GM12892 (cell line): ENCODE results near the gene DOK1.

Source experiments
- DNase-seq: peaks from one replicate; pipeline ENCODE4 v3.0.0; 2011; ENCODE audit not compliant: insufficient read length
- FAIRE-seq: peaks from 2 replicates; lab custom pipeline; 2011; peaks lifted over from hg19 to GRCh38; lab: Jason Lieb, UNC
- POLR2A ChIP-seq: IDR thresholded peaks from 2 replicates; pipeline ENCODE4 v1.6.1; 2011; ENCODE audit warnings: low read depth, low read length, control low read depth
- POLR2AphosphoS5 ChIP-seq: IDR thresholded peaks from 2 replicates; pipeline ENCODE4 v1.6.1; 2011; ENCODE audit warnings: low read depth, low read length, control low read depth
- TAF1 ChIP-seq: IDR thresholded peaks from 2 replicates; pipeline ENCODE4 v1.6.1; 2011; ENCODE audit warnings: low read depth, mild to moderate bottlenecking, control low read depth, low read length, borderline replicate concordance

Gene DOK1

DNA sequence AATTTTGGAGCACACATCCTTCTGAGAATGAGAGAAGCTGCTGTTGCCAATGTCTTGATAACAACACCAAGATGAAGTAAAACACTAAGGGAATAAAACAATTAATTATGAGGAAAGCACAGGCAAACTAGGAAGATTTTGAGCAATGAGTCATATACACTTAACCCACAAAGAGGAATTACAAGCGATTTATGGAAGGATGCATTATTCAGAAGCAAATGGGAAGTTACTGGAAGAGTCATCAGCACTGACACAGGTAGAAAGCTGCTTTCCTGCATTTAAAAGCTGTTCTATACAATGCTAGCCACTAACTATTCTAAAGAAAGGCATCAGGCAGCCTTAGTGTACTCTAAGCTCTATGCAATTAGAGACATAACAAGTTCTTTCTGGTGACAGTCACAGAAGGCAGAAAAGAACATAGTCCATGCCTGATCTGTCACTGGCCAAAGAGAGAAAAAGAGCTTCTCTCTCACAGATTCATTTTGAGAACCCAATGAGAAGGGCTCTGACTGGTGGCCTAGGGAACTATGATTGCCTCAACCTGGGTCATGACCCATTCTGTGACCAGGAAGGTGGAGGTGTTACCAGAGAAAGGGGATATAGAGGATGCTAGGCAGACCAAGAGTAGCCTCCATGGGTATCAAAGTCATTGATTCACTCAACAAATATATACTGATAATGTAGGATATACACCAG is 48.2 kb downstream of the DOK1 start:
- DNase-seq = no peak
- no peak for TF ChIP-seq POLR2AphosphoS5
- TF ChIP-seq TAF1 = no peak
- no peak for TF ChIP-seq POLR2A
- FAIRE-seq = no peak

DNA sequence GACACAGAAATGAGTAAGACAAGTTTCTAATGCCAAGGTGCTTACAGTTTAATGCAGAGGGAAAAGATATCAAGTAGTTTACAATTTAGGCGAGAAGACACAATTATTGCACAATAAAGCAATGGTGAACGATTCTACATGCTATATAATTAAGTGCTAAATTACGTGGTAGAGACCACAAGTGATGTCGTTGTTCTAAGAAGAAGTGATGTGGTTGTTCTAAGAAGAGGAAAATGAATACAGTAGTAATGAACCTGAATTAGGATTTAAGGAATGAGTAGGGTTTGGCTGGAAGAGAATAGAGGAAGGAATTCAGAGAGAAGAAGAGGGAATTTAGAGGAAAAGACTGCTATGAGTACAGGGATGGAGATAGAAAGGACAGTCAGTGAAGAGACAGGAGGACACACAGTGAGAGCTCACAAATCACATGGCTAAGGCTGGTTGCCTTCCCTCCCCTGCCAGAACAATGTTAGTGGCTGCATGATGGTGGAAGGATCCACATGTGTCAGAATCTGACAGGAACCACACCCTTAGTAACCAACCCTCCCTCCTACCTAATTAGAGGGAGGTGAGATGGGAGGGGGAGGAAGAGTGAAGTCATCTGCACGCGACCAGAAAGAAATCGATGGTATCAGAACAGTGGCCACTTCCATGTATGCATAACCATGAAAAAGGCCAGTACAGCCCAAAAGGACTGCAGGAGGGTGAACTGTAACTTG is 48.9 kb downstream of the DOK1 start:
- TF ChIP-seq POLR2AphosphoS5 = no peak
- no peak for TF ChIP-seq TAF1
- FAIRE-seq (no peak), DNase-seq (no peak)

DNA sequence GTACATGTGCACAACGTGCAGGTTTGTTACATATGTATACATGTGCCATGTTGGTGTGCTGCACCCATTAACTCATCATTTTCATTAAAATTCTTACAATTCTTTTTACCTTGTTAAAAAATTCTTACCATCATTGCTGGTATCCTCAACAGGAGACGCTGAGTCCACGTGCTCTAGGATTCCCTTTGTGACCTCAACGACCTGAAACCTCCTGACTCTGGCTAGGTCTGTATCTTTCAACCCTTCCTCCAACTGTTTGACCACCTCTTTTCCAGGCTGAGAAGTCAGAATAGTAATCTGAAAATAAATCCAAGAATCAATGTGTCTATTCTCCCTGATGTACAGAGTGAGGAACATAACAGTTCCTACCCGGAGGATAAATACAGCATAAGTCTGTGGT is 52.4 kb downstream of the DOK1 start:
- TF ChIP-seq POLR2AphosphoS5 (no peak), POLR2A (no peak), TAF1 (no peak)
- no peak for DNase-seq
- no peak for FAIRE-seq
